GM19099 (cell line): Measurements from ENCODE around the gene CLEC1A.

Experiments
- POLR2A ChIP-seq: IDR thresholded peaks from 3 replicates; pipeline ENCODE4 v1.6.1; 2011; ENCODE audit warnings: low read depth; ENCODE audit not compliant: insufficient read length; ENCODE audit errors: extremely low read depth

The CLEC1A gene

GRCh38 chr12:10115311-10115710, 16.5 kb upstream of the CLEC1A start:
- TF ChIP-seq POLR2A = no peak

- no peak for TF ChIP-seq POLR2A
These were observed 15.1 kb upstream of the CLEC1A start for GRCh38 chr12:10113920-10114319.

GRCh38 chr12:10113075-10113474, 14.3 kb upstream of the CLEC1A start:
- no peak for TF ChIP-seq POLR2A

- no peak for TF ChIP-seq POLR2A
These were observed 12.7 kb upstream of the CLEC1A start for GRCh38 chr12:10111451-10111850.

- no peak for TF ChIP-seq POLR2A
These were observed 11.6 kb upstream of the CLEC1A start for GRCh38 chr12:10110256-10110844.

- TF ChIP-seq POLR2A = no peak
These were observed 3.5 kb upstream of the CLEC1A start for GRCh38 chr12:10102322-10102721.

- TF ChIP-seq POLR2A = no peak
These were observed 2.9 kb upstream of the CLEC1A start for GRCh38 chr12:10101648-10102220.

GRCh38 chr12:10101042-10101579, 2.3 kb upstream of the CLEC1A start:
- no peak for TF ChIP-seq POLR2A

- no peak for TF ChIP-seq POLR2A
These were observed 1.3 kb downstream of the CLEC1A start for GRCh38 chr12:10097521-10097920.

GRCh38 chr12:10095971-10096370, 2.8 kb downstream of the CLEC1A start:
- TF ChIP-seq POLR2A = no peak

- no peak for TF ChIP-seq POLR2A
These were observed 4.0 kb downstream of the CLEC1A start for GRCh38 chr12:10094646-10095395.

GRCh38 chr12:10088955-10089900, 9.6 kb downstream of the CLEC1A start:
- TF ChIP-seq POLR2A = no peak

- no peak for TF ChIP-seq POLR2A
These were observed 10.8 kb downstream of the CLEC1A start for GRCh38 chr12:10088031-10088430.

- TF ChIP-seq POLR2A = no peak
These were observed 12.4 kb downstream of the CLEC1A start for GRCh38 chr12:10086387-10086786.

- no peak for TF ChIP-seq POLR2A
These were observed 14.1 kb downstream of the CLEC1A start for GRCh38 chr12:10084733-10085132.

- no peak for TF ChIP-seq POLR2A
These were observed 16.5 kb downstream of the CLEC1A start for GRCh38 chr12:10082117-10082874.
